ENCODE measurements around the gene RPL23. TPM values are rescaled to one million over a fixed set of nuclear protein-coding genes. Genes with fewer than 3 reads are reported as not detected.
A peak's percentile ranks its signal among the peaks of the same experiment; 100 is the strongest.

The RPL23 gene
- total and polyA plus RNA-seq, 9 of the 15 experiments (the other 6 are each of a cell fraction or from before 2014, with no cell fraction given) = 1,745 to 3,667 (median 3,096) TPM

- TF ChIP-seq ATF4 (CRISPR knock-in tag; IDR thresholded peaks at IDR 0.05) = no peak
- TF ChIP-seq, protein P1, sequence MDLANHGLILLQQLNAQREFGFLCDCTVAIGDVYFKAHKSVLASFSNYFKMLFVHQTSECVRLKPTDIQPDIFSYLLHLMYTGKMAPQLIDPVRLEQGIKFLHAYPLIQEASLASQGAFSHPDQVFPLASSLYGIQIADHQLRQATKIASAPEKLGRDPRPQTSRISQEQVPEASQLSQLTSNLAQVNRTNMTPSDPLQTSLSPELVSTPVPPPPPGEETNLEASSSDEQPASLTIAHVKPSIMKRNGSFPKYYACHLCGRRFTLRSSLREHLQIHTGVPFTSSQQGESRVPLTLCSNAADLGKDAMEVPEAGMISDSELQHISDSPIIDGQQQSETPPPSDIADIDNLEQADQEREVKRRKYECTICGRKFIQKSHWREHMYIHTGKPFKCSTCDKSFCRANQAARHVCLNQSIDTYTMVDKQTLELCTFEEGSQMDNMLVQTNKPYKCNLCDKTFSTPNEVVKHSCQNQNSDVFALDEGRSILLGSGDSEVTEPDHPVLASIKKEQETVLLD (IDR thresholded peaks at IDR 0.05) = no peak
- TF ChIP-seq ZNF124 (CRISPR knock-in tag; IDR thresholded peaks at IDR 0.05) = no peak
- TF ChIP-seq GATAD2B (IDR thresholded peaks at IDR 0.05; ENCODE audit: borderline replicate concordance) = peak; percentile 22; the same call in 1 of the 2 replicates
- TF ChIP-seq ZNF217 (CRISPR knock-in tag; IDR thresholded peaks at IDR 0.05) = no peak
- TF ChIP-seq ZNF707 (CRISPR knock-in tag; conservative IDR thresholded peaks at IDR 0.05) = peak; percentile 48; the same call in 1 of the 2 replicates
- TF ChIP-seq, protein P2, sequence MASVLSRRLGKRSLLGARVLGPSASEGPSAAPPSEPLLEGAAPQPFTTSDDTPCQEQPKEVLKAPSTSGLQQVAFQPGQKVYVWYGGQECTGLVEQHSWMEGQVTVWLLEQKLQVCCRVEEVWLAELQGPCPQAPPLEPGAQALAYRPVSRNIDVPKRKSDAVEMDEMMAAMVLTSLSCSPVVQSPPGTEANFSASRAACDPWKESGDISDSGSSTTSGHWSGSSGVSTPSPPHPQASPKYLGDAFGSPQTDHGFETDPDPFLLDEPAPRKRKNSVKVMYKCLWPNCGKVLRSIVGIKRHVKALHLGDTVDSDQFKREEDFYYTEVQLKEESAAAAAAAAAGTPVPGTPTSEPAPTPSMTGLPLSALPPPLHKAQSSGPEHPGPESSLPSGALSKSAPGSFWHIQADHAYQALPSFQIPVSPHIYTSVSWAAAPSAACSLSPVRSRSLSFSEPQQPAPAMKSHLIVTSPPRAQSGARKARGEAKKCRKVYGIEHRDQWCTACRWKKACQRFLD (CRISPR knock-in tag; IDR thresholded peaks at IDR 0.05) = peak; percentile 14; the same call in 1 of the 2 replicates
- peak; percentile 68 for TF ChIP-seq DPF2 (IDR thresholded peaks at IDR 0.05)
- TF ChIP-seq, protein P3, sequence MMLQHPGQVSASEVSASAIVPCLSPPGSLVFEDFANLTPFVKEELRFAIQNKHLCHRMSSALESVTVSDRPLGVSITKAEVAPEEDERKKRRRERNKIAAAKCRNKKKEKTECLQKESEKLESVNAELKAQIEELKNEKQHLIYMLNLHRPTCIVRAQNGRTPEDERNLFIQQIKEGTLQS (IDR thresholded peaks at IDR 0.05) = peak; percentile 82
- TF ChIP-seq, protein P3 (CRISPR knock-in tag; conservative IDR thresholded peaks at IDR 0.05) = peak; percentile 72; the same call in 1 of the 2 replicates
- TF ChIP-seq ZNF639 (CRISPR knock-in tag; conservative IDR thresholded peaks at IDR 0.05 in 1 of 2, IDR thresholded peaks at IDR 0.05 in 1 of 2) = peak in 1 of 2 experiments; percentile 79; a peak in 2 of 4 replicates
- TF ChIP-seq, protein P4, sequence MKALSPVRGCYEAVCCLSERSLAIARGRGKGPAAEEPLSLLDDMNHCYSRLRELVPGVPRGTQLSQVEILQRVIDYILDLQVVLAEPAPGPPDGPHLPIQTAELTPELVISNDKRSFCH (CRISPR knock-in tag; IDR thresholded peaks at IDR 0.05) = no peak
- TF ChIP-seq, protein P4 (tag; IDR thresholded peaks at IDR 0.05) = peak; percentile 34; the same call in 1 of the 2 replicates
- TF ChIP-seq NONO (IDR thresholded peaks at IDR 0.05; ENCODE audit: low read depth in 2 of 2, low read length in 1 of 2) = 0 out of 4 replicates have a peak, but pooled peaks of 1 of the 2 experiments have one; percentile 58
- TF ChIP-seq TAF9B (IDR thresholded peaks at IDR 0.05; ENCODE audit: partially characterized antibody) = peak; percentile 98
- TF ChIP-seq RCOR1 (IDR thresholded peaks at IDR 0.05; ENCODE audit: borderline replicate concordance in 1 of 2, low read depth in 2 of 2, low read length in 2 of 2) = 0 out of 4 replicates have a peak, but pooled peaks of 1 of the 2 experiments have one; percentile 36
Measured at GRCh38 chr17:38853292-38854219, at the start of gene RPL23 (continued).
